Subcutaneous preadipocyte (primary cell): ENCODE results near the gene ROR2. TPM values are rescaled to one million over a fixed set of nuclear protein-coding genes. Genes with fewer than 3 reads are reported as not detected.

Experiments used
- small RNA-seq: library from RNA; depleted of rRNA; stranded (forward); fragments of <200 nt; gene quantifications from one replicate; pipeline ENCODE3, GENCODE V24; 2012
- total RNA-seq: library from RNA; depleted of rRNA; stranded (reverse); fragments of >200 nt; gene quantifications from 2 replicates; pipeline ENCODE4 v1.2.3, GENCODE V29; 2012

ROR2 gene
- 0.78 and 11.8 TPM in 2 replicates for total RNA-seq

DNA sequence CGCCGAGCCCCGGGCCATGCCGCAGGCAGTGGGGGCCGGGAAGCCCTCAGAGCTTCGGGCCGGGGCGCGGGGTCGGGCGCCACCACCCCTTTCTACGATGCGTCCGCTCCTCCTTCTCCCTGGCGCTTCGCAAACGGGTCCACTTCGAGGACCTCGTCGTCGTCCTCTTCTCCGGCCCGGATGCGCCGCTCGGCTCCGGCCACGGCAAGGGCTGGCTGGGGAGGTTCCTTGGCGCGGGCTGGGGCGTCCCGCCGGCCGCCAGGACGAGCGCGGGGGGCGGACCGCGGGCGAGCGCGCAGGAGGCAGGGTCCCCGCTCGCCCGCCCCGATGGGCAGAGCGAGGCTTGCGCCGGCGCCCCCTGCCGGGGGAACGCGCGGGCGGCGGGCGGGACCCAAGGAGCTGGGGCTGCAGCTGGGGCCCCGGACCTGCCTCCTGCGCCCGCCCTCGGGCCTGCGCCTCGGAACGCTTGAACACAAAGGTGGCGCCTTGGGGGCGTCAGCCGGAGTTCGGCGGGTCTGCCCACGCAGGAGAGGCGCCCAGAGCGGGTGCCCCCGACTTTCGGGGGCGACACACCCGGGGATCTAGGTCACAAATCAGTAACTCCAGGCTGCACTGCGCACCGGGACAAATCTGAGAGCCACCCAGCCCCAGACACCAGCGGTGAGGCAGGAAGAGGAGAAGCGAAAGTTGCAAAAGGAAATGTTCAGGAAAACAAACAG lies at the start of gene ROR2:
ROR2 (minus strand) TSS at position 283 of the 719 bp plus-strand sequence.

Small RNAs within 50 kb of the gene (small RNA-seq; reads per million reads assigned to genes)
- gene MIR3910-1, result not detected

Other genes with a start within 250 kb of the ROR2 start
- gene SPTLC1, start 165.2 kb upstream of the ROR2 start, total RNA-seq, result 78.3 and 78.8 TPM in 2 replicates